ENCODE measurements around the gene PARP3. TPM values are rescaled to one million over a fixed set of nuclear protein-coding genes. Genes with fewer than 3 reads are reported as not detected.
A peak's percentile ranks its signal among the peaks of the same experiment; 100 is the strongest.

The PARP3 gene
- total RNA-seq, 1 donor from 2014 or later: 4.8 TPM

- FAIRE-seq (no peak), DNase-seq (ENCODE audit: low read depth) (no peak)
- Histone ChIP-seq H3K27ac (ENCODE audit: low read depth, low read length) (no peak overlapping the region), H3K4me3 (ENCODE audit: insufficient read depth, low read depth, low read length) (no peak overlapping the region), H3K79me2 (ENCODE audit: insufficient read depth, low read length) (peaks cover 14% of the 10 kb centered on the region), H3K4me1 (ENCODE audit: insufficient read depth, low read length) (peaks cover 30% of the 10 kb centered on the region), H3K36me3 (ENCODE audit: insufficient read depth, low read length) (peaks cover 2% of the 10 kb centered on the region), H3K4me2 (ENCODE audit: low read length) (no peak overlapping the region), H3K9ac (ENCODE audit: low read length) (no peak overlapping the region), H4K20me1 (ENCODE audit: insufficient read depth, low read length) (peaks cover 6% of the 10 kb centered on the region), H3K27me3 (ENCODE audit: insufficient read depth, low read length) (no peaks in the 10 kb centered on the region), H2AFZ (ENCODE audit: low read depth, low read length) (no peak overlapping the region), H3K9me3 (ENCODE audit: insufficient read depth, low read depth, low read length) (no peaks in the 10 kb centered on the region)
- Mint-ChIP-seq H3K27me3 (ENCODE audit: low read depth, unreplicated experiment) (no peaks in the 10 kb centered on the region), H3K4me3 (ENCODE audit: unreplicated experiment) (no peak overlapping the region), H3K27ac (ENCODE audit: unreplicated experiment) (no peak overlapping the region), H3K4me1 (ENCODE audit: low read depth, unreplicated experiment) (peaks cover 8% of the 10 kb centered on the region), H3K9me3 (ENCODE audit: unreplicated experiment) (no peaks in the 10 kb centered on the region), H3K36me3 (ENCODE audit: low read depth, unreplicated experiment) (no peaks in the 10 kb centered on the region)
- TF ChIP-seq CTCF (IDR thresholded peaks at IDR 0.05; ENCODE audit: insufficient read depth, low read depth, low read length): no peak
Measured at GRCh38 chr3:51978143-51978502, 36.0 kb downstream of the PARP3 start.

GRCh38 chr3:51980253-51980652 is 38.1 kb downstream of the PARP3 start:
- H3K27ac ChIP-seq (ENCODE audit: low read depth, low read length): no peak overlapping the region
- no peak for TF ChIP-seq EZH2 (IDR thresholded peaks at IDR 0.05; ENCODE audit: insufficient read depth, low read length)
- TF ChIP-seq CTCF (IDR thresholded peaks at IDR 0.05; ENCODE audit: insufficient read depth, low read depth, low read length): no peak
- H3K27me3 ChIP-seq (ENCODE audit: insufficient read depth, low read length): no peaks in the 10 kb centered on the region
- FAIRE-seq (no peak), DNase-seq (ENCODE audit: low read depth) (no peak)
- peaks cover 2% of the 10 kb centered on the region for H3K36me3 ChIP-seq (ENCODE audit: insufficient read depth, low read length)
- Mint-ChIP-seq H3K4me1 (ENCODE audit: low read depth, unreplicated experiment) (peaks cover 4% of the 10 kb centered on the region), H3K36me3 (ENCODE audit: low read depth, unreplicated experiment) (no peaks in the 10 kb centered on the region), H3K9me3 (ENCODE audit: unreplicated experiment) (no peaks in the 10 kb centered on the region), H3K4me3 (ENCODE audit: unreplicated experiment) (no peak overlapping the region), H3K27me3 (ENCODE audit: low read depth, unreplicated experiment) (no peaks in the 10 kb centered on the region), H3K27ac (ENCODE audit: unreplicated experiment) (no peak overlapping the region)
- H3K9me3 ChIP-seq (ENCODE audit: insufficient read depth, low read depth, low read length): no peaks in the 10 kb centered on the region
- no peak overlapping the region for H3K4me3 ChIP-seq (ENCODE audit: insufficient read depth, low read depth, low read length)
- no peak overlapping the region for H2AFZ ChIP-seq (ENCODE audit: low read depth, low read length)
- peaks cover 22% of the 10 kb centered on the region for H3K4me1 ChIP-seq (ENCODE audit: insufficient read depth, low read length)
- peaks cover 6% of the 10 kb centered on the region for H4K20me1 ChIP-seq (ENCODE audit: insufficient read depth, low read length)
- no peak overlapping the region for H3K9ac ChIP-seq (ENCODE audit: low read length)
- peaks cover 17% of the 10 kb centered on the region for H3K79me2 ChIP-seq (ENCODE audit: insufficient read depth, low read length)
- no peak overlapping the region for H3K4me2 ChIP-seq (ENCODE audit: low read length)

- H3K36me3 Mint-ChIP-seq (ENCODE audit: low read depth, unreplicated experiment): no peaks in the 10 kb centered on the region
- peak overlapping the region; percentile 79 for H2AFZ ChIP-seq (ENCODE audit: low read depth, low read length)
- H3K9me3 Mint-ChIP-seq (ENCODE audit: unreplicated experiment): no peaks in the 10 kb centered on the region
- peak overlapping the region; percentile 99 for H3K4me2 ChIP-seq (ENCODE audit: low read length)
- TF ChIP-seq EZH2 (IDR thresholded peaks at IDR 0.05; ENCODE audit: insufficient read depth, low read length) (no peak), CTCF (IDR thresholded peaks at IDR 0.05; ENCODE audit: insufficient read depth, low read depth, low read length) (peak; percentile 50)
- peak overlapping the region; percentile 73 for H3K27ac ChIP-seq (ENCODE audit: low read depth, low read length)
- peaks cover 17% of the 10 kb centered on the region for H3K79me2 ChIP-seq (ENCODE audit: insufficient read depth, low read length)
- peaks cover 6% of the 10 kb centered on the region for H4K20me1 ChIP-seq (ENCODE audit: insufficient read depth, low read length)
- H3K4me3 ChIP-seq (ENCODE audit: insufficient read depth, low read depth, low read length): peak overlapping the region; percentile 71
- no peaks in the 10 kb centered on the region for H3K27me3 Mint-ChIP-seq (ENCODE audit: low read depth, unreplicated experiment)
- peaks cover 15% of the 10 kb centered on the region for H3K4me1 ChIP-seq (ENCODE audit: insufficient read depth, low read length)
- DNase-seq (ENCODE audit: low read depth): no peak
- H3K27ac Mint-ChIP-seq (ENCODE audit: unreplicated experiment): peak overlapping the region; percentile 64
- peaks cover 4% of the 10 kb centered on the region for H3K4me1 Mint-ChIP-seq (ENCODE audit: low read depth, unreplicated experiment)
- peak overlapping the region; percentile 83 for H3K9ac ChIP-seq (ENCODE audit: low read length)
- no peaks in the 10 kb centered on the region for H3K9me3 ChIP-seq (ENCODE audit: insufficient read depth, low read depth, low read length)
- no peaks in the 10 kb centered on the region for H3K27me3 ChIP-seq (ENCODE audit: insufficient read depth, low read length)
- peak overlapping the region; percentile 83 for H3K4me3 Mint-ChIP-seq (ENCODE audit: unreplicated experiment)
- H3K36me3 ChIP-seq (ENCODE audit: insufficient read depth, low read length): peaks cover 2% of the 10 kb centered on the region
- FAIRE-seq: no peak
Measured at GRCh38 chr3:51982352-51982837, 40.2 kb downstream of the PARP3 start.

Measured in astrocyte (in vitro differentiated cells and primary cell).